K562 (cell line): ENCODE results near the gene IL23R. TPM values are rescaled to one million over a fixed set of nuclear protein-coding genes. Genes with fewer than 3 reads are reported as not detected.
A peak's percentile ranks its signal among the peaks of the same experiment; 100 is the strongest.

Source experiments
- CREBBP ChIP-seq: IDR thresholded peaks from one replicate; pipeline ENCODE4 v1.6.1; 2012; ENCODE audit warnings: low read depth, mild to moderate bottlenecking, control low read depth, inconsistent platforms, low read length
- CREM ChIP-seq: IDR thresholded peaks from 2 replicates; pipeline ENCODE4 v1.6.1; 2014; ENCODE audit warnings: antibody characterized with exemption, low read depth
- CXXC5 ChIP-seq: fragments of 250-450 bp; sonication (Bioruptor Pico); IDR thresholded peaks from 2 replicates; pipeline ENCODE4 v1.8.0; 2022; ENCODE audit warnings: inconsistent platforms, mild to moderate bottlenecking, moderate library complexity
- GTF2A2 ChIP-seq: IDR thresholded peaks from 2 replicates; pipeline ENCODE4 v1.6.1; 2016; ENCODE audit warnings: mild to moderate bottlenecking, missing genetic modification characterization, missing compliant biosample characterization
- HDGF ChIP-seq: fragments of 450-650 bp; IDR thresholded peaks from 2 replicates; pipeline ENCODE4 v1.6.1; 2016
- HSF4 ChIP-seq: fragments of 250-450 bp; sonication (Bioruptor Pico); IDR thresholded peaks from 2 replicates; pipeline ENCODE4 v2.1.2; 2022; ENCODE audit warnings: mild to moderate bottlenecking, moderate library complexity, borderline replicate concordance
- MLLT1 ChIP-seq, 2 experiments: fragments of 450-650 bp; IDR thresholded peaks; 2 replicates each; pipeline ENCODE4 v1.6.1; 2016
- PRMT5 ChIP-seq: sonication (generic); formaldehyde crosslinking; IDR thresholded peaks from 2 replicates; pipeline ENCODE4 v1.5.0; 2020; ENCODE audit warnings: missing genetic modification reagents
- SETDB1 ChIP-seq: IDR thresholded peaks from one replicate; pipeline ENCODE4 v1.6.1; 2012; ENCODE audit warnings: low read length, control low read depth, inconsistent platforms
- SNAPC5 ChIP-seq: fragments of 250-450 bp; sonication (Bioruptor Pico); IDR thresholded peaks from 2 replicates; pipeline ENCODE4 v1.8.0; 2021; ENCODE audit warnings: moderate library complexity, mild to moderate bottlenecking, inconsistent platforms
- TGIF2 ChIP-seq: sonication (generic); formaldehyde crosslinking; IDR thresholded peaks from 2 replicates; pipeline ENCODE4 v1.8.1; 2022; ENCODE audit warnings: mild to moderate bottlenecking, missing genetic modification reagents, moderate library complexity
- USF1 ChIP-seq: sonication (generic); formaldehyde crosslinking; IDR thresholded peaks from 2 replicates; pipeline ENCODE4 v1.9.0; 2022; ENCODE audit warnings: mild to moderate bottlenecking, missing genetic modification reagents
- ZBTB40 ChIP-seq, 2 experiments: fragments of 450-650 bp in 1 of 2; sonication (generic) in 1 of 2; formaldehyde crosslinking in 1 of 2; IDR thresholded peaks; 2 replicates each; pipeline versions ENCODE4 v1.7.1 to v1.9.0; 2016 to 2022; ENCODE audit warnings: inconsistent platforms in 1 of 2, mild to moderate bottlenecking in 1 of 2, missing genetic modification reagents in 1 of 2
- ZKSCAN1 ChIP-seq: fragments of 150-350 bp; IDR thresholded peaks from 2 replicates; pipeline ENCODE4 v1.6.1; 2016; ENCODE audit warnings: low read depth, low read length
- ZNF277 ChIP-seq: fragments of 250-450 bp; sonication (Bioruptor Pico); IDR thresholded peaks from 2 replicates; pipeline ENCODE4 v1.8.0; 2022; ENCODE audit warnings: inconsistent platforms, mild to moderate bottlenecking, moderate library complexity, borderline replicate concordance
- ZNF551 ChIP-seq: fragments of 250-450 bp; sonication (Bioruptor Pico); IDR thresholded peaks from 2 replicates; pipeline ENCODE4 v1.5.0; 2021; ENCODE audit warnings: mild to moderate bottlenecking, moderate library complexity
- polyA plus RNA-seq, 8 experiments: library from polyadenylated mRNA; depleted of rRNA in 4 of 8; stranded (reverse) in 5 of 8; unstranded in 3 of 8; fragments of >200 nt; fragmentation: Nextera tagmentation in 2 of 8; fragmentation: Illumina TruSeq in 1 of 8; extraction: Ambion mirVana in 2 of 8; extraction: Trizol in 1 of 8; gene quantifications; 2 replicates each; pipeline versions ENCODE4 v1.2.1 to v1.2.3, GENCODE V29; 2011 to 2014; ENCODE audit warnings: inconsistent platforms in 1 of 8, missing spikeins in 1 of 8
- total RNA-seq, 7 experiments: library from RNA; depleted of rRNA in 6 of 7; stranded (reverse); fragments of >200 nt in 6 of 7; fragmentation: Illumina TruSeq in 2 of 7; extraction: Trizol in 2 of 7; gene quantifications; 2 replicates each; pipeline versions ENCODE4 v1.2.1 to v1.2.3, GENCODE V29; 2011 to 2021; ENCODE audit warnings: low replicate concordance in 1 of 7

IL23R gene
- total and polyA plus RNA-seq, 9 of the 15 experiments (the other 6 are each of a cell fraction or from before 2014, with no cell fraction given), result 4.4 to 52.7 (median 22.8) TPM

- no peak for TF ChIP-seq ZBTB40 (IDR thresholded peaks at IDR 0.05)
- TF ChIP-seq ZBTB40 (CRISPR knock-in tag; IDR thresholded peaks at IDR 0.05), result no peak
- no peak for TF ChIP-seq HDGF
- no peak for TF ChIP-seq HSF4 (CRISPR knock-in tag)
- no peak for TF ChIP-seq PRMT5 (CRISPR knock-in tag)
- TF ChIP-seq MLLT1 (IDR thresholded peaks at IDR 0.05), result peak in 1 of 2 experiments; percentile 76; a peak in 1 of 4 replicates
- no peak for TF ChIP-seq ZNF277 (CRISPR knock-in tag)
- TF ChIP-seq ZNF551 (CRISPR knock-in tag), result no peak
- no peak for TF ChIP-seq CREM
- TF ChIP-seq GTF2A2 (tag), result no peak
- no peak for TF ChIP-seq CREBBP
- TF ChIP-seq TGIF2 (CRISPR knock-in tag), result no peak
- TF ChIP-seq SNAPC5 (CRISPR knock-in tag), result no peak
- TF ChIP-seq CXXC5 (CRISPR knock-in tag), result peak; percentile 21; the same call in 1 of the 2 replicates
- TF ChIP-seq USF1, result no peak
- TF ChIP-seq SETDB1, result no peak
- no peak for TF ChIP-seq ZKSCAN1
Observed at GRCh38 chr1:67149179-67149770, 17.0 kb upstream of the IL23R start (continued).
